GM12875 (cell line): ENCODE measurements around the gene LY6G6C.

ENCODE experiments used
- H3K4me3 ChIP-seq: one replicate; pipeline ENCODE4 v1.5.1; 2011; ENCODE audit warnings: low read depth, low read length, control low read depth
- CTCF ChIP-seq: IDR thresholded peaks from 2 replicates; pipeline ENCODE4 v1.5.1; 2011; ENCODE audit warnings: low read depth, mild to moderate bottlenecking, control low read depth, inconsistent platforms, low read length, moderate library complexity, borderline replicate concordance; ENCODE audit not compliant: insufficient read depth

LY6G6C gene

GRCh38 chr6:31758281-31758680 is 36.7 kb upstream of the LY6G6C start:
- TF ChIP-seq CTCF = no peak
- H3K4me3 ChIP-seq = no peak overlapping the region

GRCh38 chr6:31752739-31753319 is 31.3 kb upstream of the LY6G6C start:
- no peak for TF ChIP-seq CTCF
- H3K4me3 ChIP-seq = no peak overlapping the region

- TF ChIP-seq CTCF = no peak
- H3K4me3 ChIP-seq = no peak overlapping the region
Measured at GRCh38 chr6:31750411-31751022, 29.0 kb upstream of the LY6G6C start.

GRCh38 chr6:31749301-31750036 is 27.9 kb upstream of the LY6G6C start:
- TF ChIP-seq CTCF = no peak
- no peak overlapping the region for H3K4me3 ChIP-seq

GRCh38 chr6:31744422-31744821 is 22.9 kb upstream of the LY6G6C start:
- no peak for TF ChIP-seq CTCF
- H3K4me3 ChIP-seq = no peak overlapping the region

- no peak for TF ChIP-seq CTCF
- H3K4me3 ChIP-seq = no peak overlapping the region
Measured at GRCh38 chr6:31742894-31743293, 21.3 kb upstream of the LY6G6C start.

GRCh38 chr6:31741815-31742214 is 20.3 kb upstream of the LY6G6C start:
- no peak for TF ChIP-seq CTCF
- no peak overlapping the region for H3K4me3 ChIP-seq
